Fibroblast of skin of left quadriceps (primary cell): ENCODE measurements around the gene GNG7.
"Not testable (repeated sequence)": the region's sequence is repeated elsewhere in the genome, so short reads cannot be mapped to it uniquely, and the experiment has no call there.

Experiments used
- DNase-seq, 2 experiments: peaks; one replicate each; pipeline ENCODE4 v3.0.0-alpha.2; 2013; ENCODE audit warnings: low read depth in 2 of 2

The GNG7 gene

DNA sequence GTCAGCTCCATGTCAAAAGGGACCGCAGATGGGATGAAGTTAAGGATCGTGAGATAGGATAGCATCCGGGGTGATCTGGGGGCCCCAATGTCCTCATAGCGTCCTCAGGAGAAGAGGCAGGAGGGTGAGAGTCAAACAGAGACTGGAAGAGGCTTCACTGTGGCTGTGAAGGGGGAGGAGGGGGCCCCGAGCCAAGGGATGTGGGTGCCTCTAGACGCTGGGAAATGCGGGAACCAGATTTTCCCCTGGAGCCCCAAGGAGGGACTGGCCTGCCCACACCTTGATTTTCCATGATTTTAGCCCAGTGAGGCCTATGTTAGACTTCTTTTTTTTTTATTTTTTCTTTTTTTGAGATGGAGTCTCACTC is 61.2 kb downstream of the GNG7 start:
- no peak for DNase-seq

DNA sequence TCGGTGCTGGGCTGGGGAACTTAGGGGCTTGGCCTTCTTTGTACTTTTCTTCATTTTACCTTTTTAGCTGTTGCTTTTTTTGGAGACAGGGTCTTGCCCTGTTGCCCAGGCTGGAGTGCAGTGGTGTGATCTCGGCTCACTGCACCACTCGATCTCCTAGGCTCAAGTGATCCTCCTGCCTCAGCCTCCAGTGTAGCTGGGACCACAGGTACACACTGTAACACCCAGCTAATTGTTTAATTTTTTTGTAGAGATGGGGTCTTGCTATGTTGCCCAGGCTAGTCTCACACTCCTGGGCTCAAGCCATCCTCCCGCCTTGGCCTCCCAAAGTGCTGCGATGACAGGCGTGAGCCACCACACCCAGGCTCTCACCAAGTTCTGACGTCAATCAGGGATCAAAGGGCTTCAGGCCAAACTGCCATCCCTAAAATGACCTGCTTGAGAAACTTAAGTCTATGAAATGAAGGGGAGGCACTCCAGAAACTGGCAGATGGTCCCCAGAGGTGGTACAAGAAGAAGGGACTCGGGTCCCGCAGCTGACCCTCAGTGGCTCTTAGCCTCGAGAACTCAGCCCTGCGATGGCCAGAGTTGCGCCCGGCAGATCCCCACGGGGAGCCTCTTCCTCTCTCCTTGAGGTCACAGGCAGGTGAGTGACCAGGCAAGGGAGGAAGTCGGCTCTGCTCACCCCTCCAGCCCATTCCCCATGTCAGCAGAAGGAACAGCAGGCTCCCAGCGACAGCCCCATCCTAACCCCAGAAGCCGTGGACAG is 61.7 kb downstream of the GNG7 start:
- DNase-seq = no peak

DNA sequence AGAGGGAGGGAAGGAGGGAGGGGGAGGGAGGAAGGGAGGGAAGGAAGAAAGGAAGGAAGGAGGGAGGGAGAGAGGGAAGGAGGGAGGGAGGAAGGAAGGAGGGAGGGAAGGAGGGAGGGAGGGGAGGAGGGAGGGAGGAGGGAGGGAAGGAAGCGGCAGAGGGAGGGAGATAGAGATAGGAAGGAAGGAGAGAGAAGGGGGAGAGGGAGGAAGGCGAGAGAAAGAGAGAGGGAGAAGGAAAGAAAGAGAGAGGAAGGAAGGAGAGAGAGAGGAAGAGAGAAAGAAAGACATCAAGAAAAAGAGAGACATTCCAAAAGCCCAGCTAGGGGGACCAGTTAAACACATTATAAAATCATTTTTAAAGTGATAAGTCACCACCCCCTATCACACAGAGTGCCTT is 62.5 kb downstream of the GNG7 start:
- DNase-seq = no peak

DNA sequence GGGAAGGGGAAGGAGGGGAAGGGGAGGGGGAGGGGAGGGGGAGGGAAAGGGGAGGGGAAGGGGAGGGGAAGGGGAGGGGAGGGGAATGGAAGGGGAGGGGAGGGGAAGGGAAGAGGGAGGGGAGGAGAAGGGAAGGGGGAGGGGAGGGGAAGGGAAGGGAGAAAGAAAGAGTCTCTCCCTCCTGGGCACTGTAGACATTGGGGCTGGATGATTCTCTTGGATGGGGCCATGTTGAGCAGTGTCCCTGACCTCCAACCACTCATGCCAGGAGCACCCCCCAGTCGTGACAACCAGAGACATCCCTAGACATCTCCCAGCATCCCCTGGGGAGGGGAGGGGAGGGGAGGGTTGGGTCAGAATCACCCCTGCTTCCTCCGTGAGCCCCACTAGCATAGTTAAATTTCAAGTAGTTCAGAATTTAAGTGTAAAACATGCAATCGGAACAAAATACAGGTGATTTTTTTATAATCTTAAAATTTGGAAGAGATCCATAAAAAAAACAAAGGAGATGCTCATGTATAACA is 64.0 kb downstream of the GNG7 start:
- no peak for DNase-seq

DNA sequence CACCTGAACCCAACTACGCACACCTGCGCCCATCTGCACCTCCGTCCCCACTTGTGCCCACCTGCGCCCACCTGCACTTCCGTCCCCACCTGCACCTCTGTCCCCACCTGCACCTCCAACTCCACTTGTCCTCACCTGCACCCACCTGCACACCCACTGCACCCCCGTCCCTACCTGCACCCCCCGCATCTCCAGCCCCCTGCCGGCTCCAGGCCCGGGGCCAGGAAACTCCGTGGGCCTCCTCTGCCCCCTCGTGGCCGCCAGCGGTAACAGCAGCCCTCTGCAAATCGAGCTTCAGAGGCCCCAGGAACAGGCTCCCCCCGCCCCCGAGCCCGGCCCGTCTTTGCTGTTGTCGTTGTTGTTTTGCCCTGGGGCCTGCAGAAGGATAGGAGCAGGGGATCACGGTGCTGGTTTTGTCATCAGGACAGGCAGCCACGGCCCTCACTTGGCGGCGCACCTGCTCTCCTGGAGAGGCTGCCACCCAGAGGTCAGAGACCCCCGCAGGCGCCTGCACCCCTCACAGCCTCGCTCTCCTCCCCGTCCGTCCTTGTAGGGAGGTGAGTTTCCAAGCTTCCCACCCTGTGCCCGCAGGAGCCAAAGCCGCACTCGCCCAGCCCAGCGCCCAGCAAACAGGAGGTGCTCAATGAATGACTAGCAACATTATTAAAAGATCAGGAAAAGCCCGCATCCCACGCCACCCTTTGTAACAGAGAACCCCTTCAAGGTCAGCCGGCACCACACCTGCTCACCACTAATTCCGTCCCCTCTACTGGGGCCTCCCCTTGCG is 65.4 kb downstream of the GNG7 start:
- no peak for DNase-seq

DNA sequence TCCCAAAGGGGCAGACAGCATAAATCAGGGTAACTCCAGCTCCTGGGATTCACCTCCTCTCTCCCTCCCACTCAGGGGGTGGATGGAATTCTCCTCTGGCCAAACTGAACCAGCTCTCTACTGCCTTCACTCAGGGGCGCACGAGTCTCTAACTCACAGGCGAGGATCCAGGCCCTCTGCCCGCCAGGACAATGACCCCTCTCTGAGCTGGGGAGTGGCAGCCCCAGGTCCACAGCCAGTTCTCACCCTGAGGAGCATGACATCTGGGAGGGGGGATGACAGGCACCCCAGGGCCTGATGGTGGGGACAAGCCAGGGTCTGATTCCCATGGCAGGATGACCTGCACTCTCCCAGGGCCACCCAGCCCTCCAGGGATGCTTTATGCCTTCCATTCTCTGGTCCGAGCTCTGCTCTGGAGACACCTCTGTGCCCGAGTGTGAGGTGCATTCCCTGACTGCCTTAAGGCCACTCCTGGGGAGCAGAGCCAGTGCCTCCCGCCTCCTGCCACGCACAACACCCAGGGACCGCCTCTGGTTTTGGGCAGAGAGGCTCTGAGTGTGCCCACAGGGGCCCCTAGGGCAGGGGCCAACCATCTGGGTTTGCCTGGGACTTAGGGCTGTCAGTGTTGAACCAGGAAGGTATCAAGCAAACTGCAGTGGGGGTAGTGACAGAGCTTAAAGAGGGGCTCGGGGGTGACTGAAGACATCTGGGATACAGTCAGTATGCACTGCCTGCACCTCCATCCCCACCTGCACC is 66.2 kb downstream of the GNG7 start:
- no peak for DNase-seq

DNA sequence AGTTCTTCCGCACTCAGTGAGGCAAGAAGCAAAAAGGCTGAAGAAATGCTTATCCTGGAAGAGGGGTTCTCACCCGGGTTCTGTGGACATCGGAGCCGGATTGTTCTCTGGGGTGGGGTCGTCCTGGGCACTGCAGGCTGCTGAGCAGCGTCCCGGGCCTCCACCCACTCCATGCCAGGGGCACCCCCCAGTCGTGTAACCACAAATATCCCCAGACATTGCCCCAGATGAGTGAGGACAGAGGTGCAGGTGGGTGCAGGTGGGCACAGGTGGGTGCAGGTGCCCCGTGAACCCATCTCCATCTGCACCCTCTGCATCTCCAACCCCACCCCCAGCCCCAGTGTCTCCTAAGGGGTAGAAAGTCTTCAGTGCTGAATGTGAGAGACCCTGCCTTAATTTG is 67.5 kb downstream of the GNG7 start:
- DNase-seq = no peak

DNA sequence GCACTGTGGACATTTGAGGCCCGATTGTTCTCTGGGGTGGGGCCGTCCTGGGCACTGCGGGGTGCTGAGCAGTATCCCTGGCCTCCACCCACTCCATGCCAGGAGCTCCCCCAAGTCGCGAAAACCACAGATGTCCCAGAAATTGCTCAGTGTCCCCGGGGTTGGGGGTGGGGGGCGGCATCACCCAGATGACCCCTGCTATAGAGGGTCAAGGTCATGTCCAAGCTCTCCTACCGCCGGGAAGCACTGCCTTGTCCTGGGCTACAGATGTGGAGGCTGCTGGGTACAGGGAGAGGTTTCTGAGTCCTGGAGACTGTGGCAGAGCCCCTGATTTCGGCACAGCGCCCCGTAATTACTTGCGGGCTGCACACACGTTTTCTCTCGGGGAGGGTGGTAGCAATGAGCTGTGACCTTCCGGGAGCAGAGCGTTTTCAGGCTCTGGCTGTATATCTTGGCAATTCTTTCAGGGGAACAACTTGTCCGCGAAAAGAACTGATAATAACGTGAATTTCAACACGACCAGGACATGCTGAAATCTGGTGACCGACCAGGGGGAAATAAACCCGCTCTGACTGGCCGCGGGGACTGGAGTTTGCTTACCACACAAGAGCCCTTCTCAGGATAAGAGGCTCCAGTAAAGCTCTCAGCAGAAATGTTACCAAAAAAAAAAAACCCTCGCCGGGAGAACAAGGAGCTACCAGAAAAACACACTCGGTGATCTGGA is 68.1 kb downstream of the GNG7 start:
- no peak for DNase-seq

DNA sequence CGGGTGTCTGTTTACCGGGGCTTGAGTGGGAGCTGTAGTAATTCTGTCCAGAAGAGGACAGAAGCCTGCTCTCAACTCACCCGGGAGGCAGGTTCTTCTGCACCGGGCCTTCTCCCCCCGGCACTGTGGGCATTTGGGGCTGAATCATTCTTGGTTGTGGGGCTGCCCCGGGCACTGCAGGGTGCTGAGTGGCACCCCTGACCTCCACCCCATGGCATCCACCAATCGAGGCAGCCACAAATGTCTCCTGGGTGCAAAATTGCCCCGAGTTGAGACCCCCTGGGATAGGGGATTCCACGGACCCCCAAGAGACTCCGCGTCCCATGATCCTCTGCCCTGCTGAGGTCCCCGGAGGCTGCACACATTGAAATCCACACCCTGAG is 68.8 kb downstream of the GNG7 start:
- no peak for DNase-seq

DNA sequence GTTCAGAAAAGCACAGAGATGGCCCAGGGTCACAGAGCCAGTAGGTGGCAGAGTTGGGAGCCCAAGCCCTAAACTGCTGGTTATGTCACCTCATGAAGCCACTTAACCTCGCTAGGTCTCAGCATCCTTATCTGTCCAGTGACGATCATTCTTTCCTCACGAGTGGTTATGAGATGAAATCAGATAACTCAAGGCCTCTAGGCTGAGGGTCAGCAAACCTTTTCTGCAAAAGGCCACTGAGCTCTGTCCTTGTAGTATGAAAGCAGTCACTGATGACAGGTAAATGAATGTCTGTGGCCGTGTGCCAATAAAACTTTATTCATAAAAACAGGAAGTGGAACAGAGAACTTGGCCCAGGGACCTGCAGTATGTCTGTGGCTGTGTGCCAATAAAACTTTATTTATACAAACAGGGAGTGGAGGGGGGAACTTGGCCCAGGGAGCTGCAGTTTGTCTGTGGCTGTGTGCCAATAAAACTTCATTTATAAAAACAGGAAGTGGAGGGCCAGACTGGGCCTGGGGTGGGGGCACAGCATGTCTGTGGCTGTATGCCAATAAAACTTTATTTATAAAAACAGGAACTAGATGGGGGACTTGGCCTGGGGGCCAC is 71.2 kb downstream of the GNG7 start:
- no peak for DNase-seq

DNA sequence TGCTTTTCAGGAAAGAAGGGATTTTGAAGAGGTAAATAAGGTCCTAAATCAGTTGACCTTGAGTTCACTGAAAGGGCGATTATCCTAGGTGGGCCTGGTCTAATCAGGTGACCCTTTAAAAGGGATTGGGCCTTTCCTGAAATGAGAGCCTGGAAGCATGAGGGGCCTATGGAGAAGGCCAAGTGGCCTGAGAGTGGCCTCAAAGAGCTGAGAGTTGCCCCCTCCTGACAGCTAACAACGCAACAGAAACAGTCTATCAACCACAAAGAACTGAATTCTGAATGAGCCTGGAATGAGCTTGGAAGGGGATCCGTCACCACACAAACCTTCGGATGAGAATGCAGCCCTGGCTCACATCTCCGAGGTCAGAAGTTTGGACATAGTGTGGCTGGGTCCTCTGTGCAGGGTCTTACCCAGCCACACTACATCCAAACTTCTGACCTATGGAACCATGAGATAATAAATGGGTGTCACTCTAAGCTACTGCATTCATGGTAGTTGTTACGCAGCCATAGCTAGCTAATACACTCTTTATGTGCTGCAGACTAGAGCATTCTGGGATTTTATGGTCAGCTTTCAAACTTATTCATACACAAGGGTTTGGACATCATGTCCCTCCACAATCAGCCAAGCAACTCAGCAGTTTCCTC is 72.0 kb downstream of the GNG7 start:
- DNase-seq = no peak

DNA sequence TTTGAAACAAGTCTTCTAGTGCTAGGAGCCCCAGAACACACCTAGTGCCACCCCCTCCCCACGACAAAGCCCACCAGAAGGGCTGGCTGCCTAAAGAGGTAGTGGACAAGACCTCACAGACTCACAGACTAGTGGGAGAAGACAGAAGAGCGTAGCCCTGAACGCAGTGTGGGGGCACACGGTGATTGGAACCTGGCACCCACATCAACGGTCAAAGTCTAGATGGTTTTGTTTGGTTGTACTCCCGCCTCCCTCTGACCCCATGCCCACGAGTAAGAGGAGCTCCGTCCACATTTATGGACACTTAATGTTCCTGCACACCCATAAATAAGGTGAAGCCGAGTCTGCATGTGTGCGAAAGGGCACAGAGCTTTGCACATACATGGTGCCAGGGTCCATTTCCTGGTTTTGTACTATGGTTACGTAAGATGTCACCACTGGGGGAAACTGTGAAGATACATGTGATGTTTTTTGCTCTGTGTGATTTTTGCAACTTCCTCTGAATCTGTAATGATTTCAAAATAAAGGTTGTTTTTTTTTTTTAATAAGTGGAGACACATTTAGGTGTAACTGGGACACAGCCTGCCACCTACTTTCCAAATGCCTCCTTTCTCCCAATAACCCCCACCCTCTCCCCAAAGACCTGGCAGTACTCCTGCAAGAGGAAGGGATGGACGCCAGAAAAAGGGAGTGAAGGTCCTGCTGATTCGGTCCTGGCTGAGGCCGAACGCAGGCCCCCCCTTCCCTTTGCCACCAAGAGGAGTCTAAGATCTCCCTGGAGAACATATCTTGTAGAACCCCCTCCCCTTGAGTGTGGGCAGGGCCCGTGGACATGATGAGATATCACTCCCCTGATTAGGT is 72.8 kb downstream of the GNG7 start:
- no peak for DNase-seq

DNA sequence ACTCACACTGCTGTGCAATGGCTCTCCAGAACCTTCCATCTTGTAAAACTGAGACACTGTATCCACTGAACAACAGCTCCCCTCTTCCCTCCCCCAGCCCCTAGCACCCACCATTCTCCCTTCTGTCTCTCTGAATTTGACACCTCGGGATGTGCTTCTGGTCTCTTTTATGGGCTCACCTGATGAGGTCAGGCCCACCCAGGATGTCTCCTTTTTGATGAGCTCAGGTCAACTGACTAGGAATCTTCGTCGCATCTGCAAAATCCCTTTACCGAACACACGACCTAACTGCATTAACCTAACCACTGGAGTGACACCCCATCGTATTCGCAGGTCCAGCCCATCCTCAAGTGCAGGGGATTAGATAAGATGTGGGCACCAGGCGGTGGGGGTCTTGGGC is 73.9 kb downstream of the GNG7 start:
- no peak for DNase-seq

DNA sequence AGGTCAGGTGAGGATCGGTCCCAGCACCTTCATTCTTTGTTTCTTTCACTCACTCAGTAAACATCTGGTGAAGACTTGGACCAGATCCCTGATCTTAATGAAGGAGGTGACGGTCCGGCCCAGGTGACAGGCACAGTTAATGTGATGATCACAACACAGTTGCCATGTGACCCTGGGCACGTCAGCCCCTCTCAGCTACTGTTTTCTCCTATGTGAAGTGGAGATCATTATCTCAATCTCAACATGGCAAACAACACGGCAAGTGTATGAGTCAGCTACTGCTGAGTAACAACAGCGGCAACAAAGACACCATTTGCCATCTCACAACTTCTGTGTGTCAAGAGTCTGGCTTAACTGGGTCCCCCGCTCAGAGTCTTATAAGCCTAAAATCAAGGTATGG is 74.6 kb downstream of the GNG7 start:
- DNase-seq = no peak

DNA sequence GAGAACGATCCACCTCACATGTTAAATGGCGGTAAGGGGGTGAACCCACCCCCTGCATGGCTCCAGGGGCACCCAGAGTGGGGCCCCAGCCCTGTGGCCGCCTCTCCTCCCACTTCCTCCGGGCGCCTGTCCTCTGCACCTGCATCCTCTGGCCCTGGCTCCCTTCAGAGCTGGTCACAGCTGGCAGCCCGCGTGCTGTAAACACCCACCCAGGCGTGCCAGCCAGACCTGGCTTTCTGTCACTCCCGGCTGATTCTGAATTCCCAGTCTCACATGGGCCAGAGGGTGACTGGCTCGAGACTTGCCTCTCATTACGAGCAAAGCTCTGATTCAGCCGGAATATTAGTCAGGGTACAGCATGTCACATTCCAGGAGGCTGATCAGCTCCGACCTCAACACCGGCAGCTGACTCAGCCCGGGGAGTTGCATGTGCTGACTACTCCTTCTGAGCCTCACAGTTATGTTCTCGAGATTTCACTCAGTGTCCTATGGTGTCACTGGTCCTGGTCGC is 75.1 kb downstream of the GNG7 start:
- peak; percentile 85 to 86 for DNase-seq

DNA sequence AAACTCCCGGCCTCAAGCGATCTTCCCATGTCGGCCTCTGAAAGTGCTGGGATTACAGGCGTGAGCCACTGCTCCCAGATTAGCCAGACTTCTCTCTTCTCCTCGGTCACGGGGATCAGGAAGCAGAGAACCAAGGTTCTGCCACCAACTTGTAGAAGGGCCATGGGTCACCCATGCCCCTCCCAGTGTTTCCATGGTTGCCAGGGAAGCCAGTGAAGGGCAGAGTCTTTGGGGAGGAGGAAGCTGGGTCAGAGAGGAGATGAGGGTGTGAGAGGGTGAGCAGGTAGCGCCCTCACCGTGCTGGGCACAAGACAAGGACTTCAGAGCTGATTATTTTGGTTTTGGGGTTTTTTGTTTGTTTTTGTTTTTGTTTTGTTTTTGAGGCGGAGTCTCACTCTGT is 77.1 kb downstream of the GNG7 start:
- no peak for DNase-seq

DNA sequence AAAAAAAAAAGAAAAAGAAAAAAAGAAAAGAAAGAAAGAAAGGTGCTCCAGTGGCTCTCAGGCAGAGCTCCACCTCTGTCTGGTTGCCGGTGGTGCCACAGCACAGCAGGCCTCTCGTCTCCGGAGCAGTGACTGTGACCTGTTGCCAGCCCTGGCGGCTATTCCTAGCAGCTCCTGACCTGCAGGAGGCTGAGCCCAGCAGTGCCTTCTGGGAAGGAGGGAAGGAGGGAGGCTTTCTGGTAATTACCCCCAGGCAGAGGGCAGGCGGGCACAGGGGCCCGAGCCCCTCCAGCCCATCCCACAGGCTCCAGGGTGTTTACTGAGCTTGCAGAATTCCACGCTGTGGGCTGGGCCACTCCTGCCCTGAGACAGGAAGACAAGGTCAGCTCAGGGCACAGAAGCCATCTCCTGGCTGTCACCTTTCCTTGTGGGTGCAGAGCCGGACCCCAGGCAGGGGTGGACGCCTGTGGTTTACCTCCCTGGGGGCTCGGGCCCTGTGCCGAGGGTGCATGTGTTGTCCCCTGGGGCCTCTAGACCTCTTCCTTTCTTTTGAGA is 77.9 kb downstream of the GNG7 start:
- DNase-seq = no peak

DNA sequence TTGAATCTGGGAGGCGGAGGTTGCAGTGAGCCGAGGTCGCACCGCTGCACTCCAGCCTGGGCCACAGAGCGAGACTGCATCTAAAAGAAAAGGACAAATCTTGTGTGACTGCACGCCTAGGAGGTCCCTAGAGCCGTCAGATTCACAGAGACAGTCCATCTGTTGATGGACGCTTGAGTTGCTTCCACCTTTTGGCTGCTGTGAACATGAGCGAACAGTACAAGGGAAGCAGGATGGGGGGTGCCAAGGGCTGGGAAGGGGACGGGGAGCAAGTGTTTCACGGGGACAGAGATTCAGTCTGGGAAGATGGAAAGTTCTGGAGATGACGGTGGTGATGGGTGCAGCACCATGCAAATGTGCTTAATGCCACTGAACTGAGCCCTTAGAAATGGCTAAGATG is 78.7 kb downstream of the GNG7 start:
- DNase-seq = no peak

DNA sequence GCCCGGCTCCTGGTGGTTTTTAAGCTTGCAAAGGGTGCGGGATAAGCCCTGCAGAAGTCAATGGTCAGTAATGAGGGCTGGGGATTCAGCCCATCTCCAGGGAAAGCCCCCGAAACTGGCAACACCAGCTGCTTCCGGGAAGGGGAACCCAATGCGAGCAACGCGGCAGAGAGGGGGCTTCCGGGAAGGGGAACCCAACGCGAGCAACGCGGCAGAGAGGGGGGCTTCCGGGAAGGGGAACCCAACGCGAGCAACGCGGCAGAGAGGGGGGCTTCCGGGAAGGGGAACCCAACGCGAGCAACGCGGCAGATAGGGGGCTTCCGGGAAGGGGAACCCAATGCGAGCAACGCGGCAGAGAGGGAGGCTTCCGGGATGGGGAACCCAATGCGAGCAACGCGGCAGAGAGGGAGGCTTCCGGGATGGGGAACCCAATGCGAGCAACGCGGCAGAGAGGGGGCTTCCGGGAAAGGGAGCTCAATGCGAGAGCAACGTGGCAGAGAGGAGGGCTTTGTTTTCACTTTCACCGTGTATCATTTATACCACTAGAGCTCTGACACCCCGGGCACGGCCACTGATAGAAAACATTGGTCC is 80.0 kb downstream of the GNG7 start:
- not testable (repeated sequence) for DNase-seq
